Esophagus squamous epithelium (tissue), 4 donors: ENCODE data around the gene MARCHF9.

Experiments
- POLR2A ChIP-seq, 4 donors: fragments of 450-650 bp; IDR thresholded peaks; one replicate each; pipeline ENCODE4 v1.6.1; 2017; ENCODE audit warnings: antibody characterized with exemption in 4 of 4, mild to moderate bottlenecking in 4 of 4, moderate library complexity in 3 of 4
- TF ChIP-seq, protein P1 (sequence below), 6 experiments: fragments of 450-650 bp in 4 of 6; fragments of 200-600 bp in 2 of 6; sonication (generic) in 2 of 6; IDR thresholded peaks; one replicate each; pipeline ENCODE4 v1.5.1; 2016 to 2019; ENCODE audit warnings: antibody characterized with exemption in 6 of 6, mild to moderate bottlenecking in 4 of 6, moderate library complexity in 4 of 6

GRCh38 chr12:57752668-57753000, 2.3 kb upstream of the MARCHF9 start:
- TF ChIP-seq, protein P1, sequence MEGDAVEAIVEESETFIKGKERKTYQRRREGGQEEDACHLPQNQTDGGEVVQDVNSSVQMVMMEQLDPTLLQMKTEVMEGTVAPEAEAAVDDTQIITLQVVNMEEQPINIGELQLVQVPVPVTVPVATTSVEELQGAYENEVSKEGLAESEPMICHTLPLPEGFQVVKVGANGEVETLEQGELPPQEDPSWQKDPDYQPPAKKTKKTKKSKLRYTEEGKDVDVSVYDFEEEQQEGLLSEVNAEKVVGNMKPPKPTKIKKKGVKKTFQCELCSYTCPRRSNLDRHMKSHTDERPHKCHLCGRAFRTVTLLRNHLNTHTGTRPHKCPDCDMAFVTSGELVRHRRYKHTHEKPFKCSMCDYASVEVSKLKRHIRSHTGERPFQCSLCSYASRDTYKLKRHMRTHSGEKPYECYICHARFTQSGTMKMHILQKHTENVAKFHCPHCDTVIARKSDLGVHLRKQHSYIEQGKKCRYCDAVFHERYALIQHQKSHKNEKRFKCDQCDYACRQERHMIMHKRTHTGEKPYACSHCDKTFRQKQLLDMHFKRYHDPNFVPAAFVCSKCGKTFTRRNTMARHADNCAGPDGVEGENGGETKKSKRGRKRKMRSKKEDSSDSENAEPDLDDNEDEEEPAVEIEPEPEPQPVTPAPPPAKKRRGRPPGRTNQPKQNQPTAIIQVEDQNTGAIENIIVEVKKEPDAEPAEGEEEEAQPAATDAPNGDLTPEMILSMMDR (IDR thresholded peaks at IDR 0.05): no peak
- TF ChIP-seq POLR2A (IDR thresholded peaks at IDR 0.05): no peak
